VCaP (cell line): ENCODE results near the gene ABCA2.

Source experiments
- H3K27ac ChIP-seq: fragments of 450-650 bp; 2 replicates; pipeline ENCODE4 v1.5.1; 2017
- CTCF ChIP-seq: fragments of 450-650 bp; conservative IDR thresholded peaks from 2 replicates; pipeline ENCODE4 v1.5.1; 2017; ENCODE audit warnings: mild to moderate bottlenecking, moderate library complexity

ABCA2 gene

GRCh38 chr9:137021979-137022661 lies 5.9 kb downstream of the ABCA2 start:
- no peak overlapping the region for H3K27ac ChIP-seq
- no peak for TF ChIP-seq CTCF

DNA sequence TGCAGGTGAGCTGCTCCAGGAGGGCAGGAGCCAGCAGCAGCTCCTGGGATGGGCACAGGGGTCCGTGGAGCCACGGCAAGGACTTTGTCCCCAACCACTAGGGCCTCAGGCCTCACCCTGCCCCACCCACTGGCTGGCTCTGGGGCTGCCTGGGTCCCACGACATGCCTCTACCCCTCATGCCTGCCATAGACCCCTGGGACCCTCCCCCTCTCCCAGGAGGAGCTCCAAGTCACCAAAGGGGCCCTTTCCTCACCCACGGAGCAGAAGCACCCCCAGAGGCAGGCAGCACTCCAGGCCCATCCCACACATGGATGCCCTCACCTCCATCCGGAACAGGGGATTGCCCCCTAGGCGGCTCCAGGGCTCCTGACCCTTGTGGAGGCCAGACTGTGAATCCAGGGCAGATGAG lies 6.5 kb downstream of the ABCA2 start:
- H3K27ac ChIP-seq, result no peak overlapping the region
- TF ChIP-seq CTCF, result no peak

DNA sequence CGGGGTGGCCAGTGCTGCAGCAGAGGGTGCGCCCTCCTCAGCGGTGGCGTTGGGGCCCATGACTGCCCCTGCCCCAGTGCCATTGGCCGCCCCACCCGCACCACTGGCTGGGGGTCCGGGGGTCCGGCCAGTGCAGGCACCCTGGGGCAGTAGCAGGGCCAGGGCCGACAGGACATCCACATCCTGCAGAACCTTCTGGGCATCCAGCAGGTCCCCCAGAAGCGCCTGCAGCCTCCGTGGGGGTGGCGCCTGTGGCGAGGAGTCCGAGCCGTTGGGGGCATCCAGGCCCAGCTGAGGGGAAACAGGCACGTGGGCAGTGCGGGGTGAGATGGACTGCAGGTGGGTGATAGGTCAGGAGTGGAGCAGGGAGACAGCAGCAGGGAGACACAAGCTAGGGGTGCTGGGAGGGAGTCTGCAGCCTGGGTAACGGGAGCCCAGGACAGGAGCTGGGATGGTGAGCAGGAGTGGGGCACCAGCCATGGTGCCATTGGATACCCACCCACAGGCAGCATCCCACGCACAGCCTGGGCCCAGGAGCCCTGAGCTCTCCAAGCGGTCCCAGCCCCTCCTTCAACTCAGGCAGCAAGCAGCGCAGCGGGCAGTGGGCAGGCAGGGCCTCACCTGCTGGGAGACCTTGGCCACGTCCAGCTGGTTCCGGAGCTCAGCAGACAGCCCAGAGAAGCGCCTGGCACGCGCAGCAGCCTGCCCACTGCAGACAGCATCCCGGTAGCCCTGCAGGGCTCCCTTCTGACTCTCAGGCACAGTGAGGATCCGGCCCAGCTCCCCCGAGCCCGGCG lies 7.1 kb downstream of the ABCA2 start:
- TF ChIP-seq CTCF, result no peak
- no peak overlapping the region for H3K27ac ChIP-seq

DNA sequence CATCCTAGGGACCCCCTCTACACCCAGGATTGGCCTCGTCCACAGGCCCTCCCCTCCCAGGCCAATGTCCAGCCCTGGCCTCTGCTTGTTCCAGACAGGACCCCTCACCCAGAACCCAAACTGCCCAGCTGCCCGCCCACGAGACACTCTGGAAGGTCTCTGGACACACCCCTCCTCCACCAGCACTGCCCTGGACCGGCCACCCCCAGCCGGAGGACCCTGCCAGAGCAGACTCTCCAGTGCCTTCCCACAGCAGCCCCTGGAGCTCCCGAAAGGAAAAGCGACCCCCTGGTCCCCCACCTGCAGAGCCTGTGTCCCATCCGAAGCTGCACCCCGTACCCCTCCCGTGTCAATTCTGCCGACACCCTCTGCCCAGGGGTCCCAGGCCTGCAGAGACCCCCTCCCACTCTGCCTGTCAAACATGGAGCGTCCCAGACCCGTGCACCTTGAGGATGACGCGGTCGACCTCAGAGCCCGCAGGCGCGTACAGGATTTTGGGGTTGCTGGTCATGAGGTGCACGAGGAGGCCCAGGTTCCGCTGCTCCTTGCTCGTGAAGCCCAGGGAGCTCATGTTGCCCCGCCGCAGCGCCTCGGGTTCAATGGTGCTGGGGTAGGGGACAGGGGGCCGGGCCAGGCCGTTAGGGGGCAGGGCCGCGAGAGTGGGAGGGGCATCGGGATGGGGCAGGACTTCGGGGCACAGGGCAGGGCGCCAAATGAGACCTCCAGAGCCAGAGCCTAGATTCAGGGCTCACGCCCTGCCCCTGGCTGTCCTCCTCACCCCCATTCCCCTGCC lies 8.0 kb downstream of the ABCA2 start:
- no peak overlapping the region for H3K27ac ChIP-seq
- no peak for TF ChIP-seq CTCF

- no peak for TF ChIP-seq CTCF
- no peak overlapping the region for H3K27ac ChIP-seq
Observed at GRCh38 chr9:137018761-137019559, 9.1 kb downstream of the ABCA2 start.

DNA sequence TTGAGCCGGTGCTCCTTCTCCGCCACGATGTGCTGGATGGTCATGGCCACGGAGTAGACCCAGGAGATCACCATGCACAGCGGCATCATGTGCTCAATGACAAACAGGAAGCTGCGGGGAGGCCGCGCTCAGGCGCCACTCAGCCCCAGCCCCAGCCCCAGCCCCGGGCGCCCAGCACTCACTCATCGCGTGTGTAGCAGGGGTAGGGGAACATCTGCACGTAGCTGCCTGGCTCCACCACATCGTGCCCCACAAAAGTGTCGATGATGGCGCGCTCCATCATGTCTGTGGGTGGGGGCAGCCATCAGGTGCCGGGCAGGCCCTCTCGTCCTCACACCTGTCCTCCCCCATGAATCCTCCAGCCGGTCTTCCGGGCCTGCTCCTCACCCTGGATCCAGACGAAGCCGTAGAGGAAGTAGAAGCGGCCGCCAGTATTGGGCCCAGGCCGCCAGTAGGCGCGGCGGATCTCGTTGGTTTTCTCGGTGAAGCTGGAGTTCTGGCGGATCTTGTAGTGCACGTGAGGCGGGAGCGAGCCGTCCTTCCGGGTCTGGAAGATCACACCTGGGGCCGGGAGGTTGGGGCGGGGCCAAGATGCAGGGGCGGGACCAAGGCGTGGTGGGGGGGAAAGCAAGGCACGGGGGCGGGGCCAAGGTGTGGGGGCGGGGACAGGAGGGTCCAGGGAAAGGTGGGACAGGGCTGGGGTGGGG lies 10.1 kb downstream of the ABCA2 start:
- H3K27ac ChIP-seq, result no peak overlapping the region
- no peak for TF ChIP-seq CTCF
